ACC112 (cell line): ENCODE data around the gene MVK.

ENCODE experiments used
- H2AFZ ChIP-seq: fragments of 200-600 bp; sonication (generic); one replicate; pipeline ENCODE4 v1.6.0; 2017; ENCODE audit warnings: antibody characterized with exemption, low read length; ENCODE audit not compliant: unreplicated experiment
- H3K27ac ChIP-seq: fragments of 200-600 bp; sonication (generic); 2 replicates; pipeline ENCODE4 v1.5.1; 2014; ENCODE audit warnings: low read depth, mild to moderate bottlenecking, antibody characterized with exemption, low read length, moderate library complexity
- H3K27me3 ChIP-seq: fragments of 200-600 bp; sonication (generic); 2 replicates; pipeline ENCODE4 v1.6.1; 2014; ENCODE audit warnings: mild to moderate bottlenecking, antibody characterized with exemption, low read length, moderate library complexity, mixed read lengths; ENCODE audit not compliant: insufficient read depth
- H3K36me3 ChIP-seq: fragments of 200-600 bp; sonication (generic); 2 replicates; pipeline ENCODE4 v1.6.1; 2016; ENCODE audit warnings: mild to moderate bottlenecking, antibody characterized with exemption, low read length, moderate library complexity, mixed read lengths; ENCODE audit not compliant: insufficient read depth
- H3K4me1 ChIP-seq: fragments of 200-600 bp; sonication (generic); one replicate; pipeline ENCODE4 v1.6.1; 2016; ENCODE audit warnings: low read length, mixed read lengths; ENCODE audit not compliant: insufficient read depth, unreplicated experiment, control insufficient read depth
- H3K4me3 ChIP-seq: fragments of 200-600 bp; sonication (generic); 2 replicates; pipeline ENCODE4 v1.5.1; 2014; ENCODE audit warnings: mild to moderate bottlenecking, low read depth, low read length
- H3K79me2 ChIP-seq: fragments of 200-600 bp; sonication (generic); one replicate; pipeline ENCODE4 v1.6.0; 2016; ENCODE audit warnings: low read length; ENCODE audit not compliant: control insufficient read depth, unreplicated experiment, insufficient read depth

The MVK gene

DNA sequence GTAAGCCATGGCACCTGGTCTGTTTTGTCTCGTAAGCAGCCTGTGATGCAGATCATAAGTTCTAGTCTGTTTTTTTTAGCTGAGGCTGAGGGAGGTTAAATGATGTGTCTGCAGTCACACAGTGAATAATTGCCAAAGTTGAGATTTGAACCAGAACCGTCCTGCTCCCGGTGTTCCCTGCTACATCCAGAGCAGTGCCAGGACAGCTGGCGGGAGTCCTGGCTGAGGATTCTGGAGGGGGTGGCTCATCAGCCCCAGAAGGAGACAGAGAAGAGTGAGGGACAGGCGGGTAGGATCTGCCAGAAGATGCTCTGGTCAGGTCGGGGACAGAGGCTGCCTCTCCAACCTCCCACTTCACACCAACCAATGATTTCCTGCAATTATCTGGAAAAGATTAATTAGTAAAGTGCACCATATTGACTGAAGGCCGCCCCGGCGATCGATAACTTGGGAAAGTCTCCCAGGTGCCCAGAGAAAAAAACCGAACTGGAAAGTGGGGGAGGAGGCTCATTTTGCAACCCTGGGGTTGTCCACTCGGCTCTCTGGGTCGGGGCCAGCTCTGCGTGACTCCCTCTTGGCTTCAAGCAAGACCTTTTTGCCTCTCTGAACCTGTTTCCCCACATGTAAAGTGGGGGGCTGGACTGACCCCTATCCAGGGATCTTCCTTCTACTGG, 42.1 kb downstream of the MVK start:
- peaks cover 86% of the 10 kb centered on the region for H3K27me3 ChIP-seq

DNA sequence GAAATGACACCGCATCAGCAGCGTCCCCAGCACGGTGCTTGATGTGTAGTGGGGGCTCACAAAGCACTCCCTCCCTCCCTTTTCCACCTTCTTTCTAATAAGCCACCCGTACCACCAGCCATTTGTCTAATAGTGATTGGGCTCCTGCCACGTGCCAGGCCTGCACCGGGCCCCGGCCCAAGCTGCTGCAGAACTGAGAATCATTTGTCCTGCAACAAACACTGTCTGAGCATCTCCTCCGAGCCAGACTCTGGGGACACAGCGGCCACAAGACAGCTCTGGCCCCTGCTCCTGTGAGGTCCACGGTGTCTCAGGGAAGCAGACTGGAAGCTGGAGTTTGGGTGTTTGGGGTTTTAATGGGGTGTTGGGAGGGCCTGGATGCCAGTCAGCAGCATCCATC, 43.9 kb downstream of the MVK start:
- Histone ChIP-seq H3K27me3 (peaks cover 96% of the 10 kb centered on the region), H2AFZ (no peak overlapping the region), H3K27ac (no peak overlapping the region), H3K36me3 (no peaks in the 10 kb centered on the region), H3K79me2 (no peaks in the 10 kb centered on the region), H3K4me1 (no peaks in the 10 kb centered on the region), H3K4me3 (no peak overlapping the region)

More for the DNA sequence above, 42.1 kb downstream of the MVK start:
- H3K4me1 ChIP-seq, result no peaks in the 10 kb centered on the region
- no peaks in the 10 kb centered on the region for H3K79me2 ChIP-seq
- no peaks in the 10 kb centered on the region for H3K36me3 ChIP-seq
- H3K27ac ChIP-seq, result no peak overlapping the region
- H3K4me3 ChIP-seq, result no peak overlapping the region
- no peak overlapping the region for H2AFZ ChIP-seq

DNA sequence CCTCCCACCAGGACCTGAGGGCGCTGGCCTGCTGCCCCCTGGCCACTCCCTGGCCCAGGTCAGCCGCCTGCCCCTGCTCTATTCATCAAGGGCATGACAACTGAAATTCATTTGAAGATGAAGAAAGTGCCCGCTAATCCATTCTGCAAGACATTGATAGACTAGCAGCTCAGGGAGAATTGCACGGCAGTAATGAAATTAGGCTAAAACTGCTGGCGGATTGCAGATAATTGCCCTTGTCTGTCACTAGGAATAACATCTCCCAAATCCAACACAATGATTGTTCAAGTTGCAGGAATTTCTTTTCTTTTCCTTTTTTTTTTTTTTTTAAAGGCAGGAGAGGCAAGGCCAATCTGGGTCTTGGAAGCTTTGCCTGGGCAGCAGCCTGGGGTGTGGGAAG, 44.5 kb downstream of the MVK start:
- Histone ChIP-seq H3K27ac (no peak overlapping the region), H3K79me2 (no peaks in the 10 kb centered on the region), H3K27me3 (peaks cover 94% of the 10 kb centered on the region)

DNA sequence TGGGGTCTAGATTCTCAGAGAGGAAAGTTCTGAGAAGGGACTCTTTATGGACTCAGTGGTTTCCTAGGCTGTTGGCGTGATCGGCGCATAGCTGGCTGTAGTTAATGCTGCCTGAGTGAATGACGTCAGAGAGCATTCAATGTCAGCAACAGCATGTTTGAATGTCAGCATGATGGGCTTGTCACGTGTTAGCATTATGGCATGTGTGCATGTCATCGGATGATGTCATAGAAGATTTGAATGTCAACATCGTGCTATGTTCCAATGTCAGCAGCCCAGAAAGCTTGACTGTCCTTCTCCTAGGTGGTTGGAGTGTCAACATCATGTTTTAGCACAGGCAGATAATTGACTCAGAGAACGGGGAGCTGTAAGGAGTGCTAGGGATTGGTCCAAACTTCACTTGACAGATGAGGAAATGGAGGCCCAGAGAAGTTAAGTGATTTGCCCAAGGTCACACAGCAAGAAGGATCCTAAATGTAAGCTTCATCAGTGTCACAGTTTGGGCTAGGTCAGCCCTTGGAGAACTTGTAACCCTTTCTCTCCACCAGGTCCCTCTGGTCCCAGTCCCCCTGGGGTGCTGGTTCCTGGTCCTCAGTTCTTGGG, 45.5 kb downstream of the MVK start:
- Histone ChIP-seq H3K79me2 (no peaks in the 10 kb centered on the region), H3K36me3 (no peaks in the 10 kb centered on the region), H2AFZ (no peak overlapping the region), H3K27ac (no peak overlapping the region), H3K27me3 (peaks cover 83% of the 10 kb centered on the region), H3K4me1 (no peaks in the 10 kb centered on the region), H3K4me3 (no peak overlapping the region)

More for the DNA sequence above, 44.5 kb downstream of the MVK start:
- no peak overlapping the region for H3K4me3 ChIP-seq
- H3K4me1 ChIP-seq, result no peaks in the 10 kb centered on the region
- no peaks in the 10 kb centered on the region for H3K36me3 ChIP-seq
- no peak overlapping the region for H2AFZ ChIP-seq

DNA sequence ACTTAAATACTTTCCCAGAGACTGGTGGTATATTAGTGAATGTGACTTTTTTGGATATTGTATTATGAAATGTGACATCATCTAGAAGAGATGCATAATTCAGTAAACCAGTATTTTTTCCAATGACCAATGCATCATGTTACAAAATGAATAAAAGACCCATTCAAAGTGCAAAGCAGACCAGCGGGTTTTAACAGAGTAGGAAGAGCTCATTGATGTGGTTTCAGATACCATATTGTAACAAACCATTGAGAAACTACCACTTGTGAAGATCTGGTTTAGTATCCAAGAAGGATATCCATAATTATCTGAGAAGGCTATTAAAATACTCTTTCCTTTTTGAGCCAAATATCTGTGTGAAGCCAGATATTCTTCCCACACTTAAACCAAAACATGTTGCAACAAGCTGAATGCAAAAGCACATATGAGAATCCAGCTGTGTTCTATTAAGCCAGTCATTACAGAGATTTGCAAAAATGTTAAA, 47.7 kb downstream of the MVK start:
- no peaks in the 10 kb centered on the region for H3K4me1 ChIP-seq
- H3K27me3 ChIP-seq, result peaks cover 68% of the 10 kb centered on the region
- H3K36me3 ChIP-seq, result no peaks in the 10 kb centered on the region
- no peak overlapping the region for H3K27ac ChIP-seq
- H3K4me3 ChIP-seq, result no peak overlapping the region
- no peaks in the 10 kb centered on the region for H3K79me2 ChIP-seq
- no peak overlapping the region for H2AFZ ChIP-seq

DNA sequence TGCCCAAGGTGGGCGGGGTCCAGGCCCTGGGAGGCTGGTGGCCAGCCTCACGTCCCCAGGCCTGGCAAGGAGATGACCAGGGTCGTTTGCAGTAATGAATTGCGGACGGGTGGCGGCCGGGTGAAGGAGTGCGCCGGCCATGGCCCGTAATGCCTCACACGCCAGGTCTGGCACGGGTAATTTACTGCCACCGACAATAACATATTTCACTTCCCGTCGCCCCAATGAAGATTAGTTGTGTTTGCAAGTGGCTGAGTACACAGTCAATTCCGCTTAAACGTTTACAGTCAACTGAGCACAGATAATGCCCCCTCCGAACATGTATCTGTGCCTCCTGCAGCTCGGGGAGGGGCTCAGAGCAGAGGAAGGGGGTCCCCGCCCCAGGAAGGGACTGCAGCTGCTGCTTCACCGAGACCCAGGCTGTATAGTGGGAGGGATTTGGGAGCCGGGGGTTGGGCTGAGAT, 48.3 kb downstream of the MVK start:
- Histone ChIP-seq H3K4me1 (no peaks in the 10 kb centered on the region), H3K4me3 (no peak overlapping the region), H3K36me3 (no peaks in the 10 kb centered on the region), H2AFZ (no peak overlapping the region), H3K27ac (no peak overlapping the region), H3K27me3 (peaks cover 68% of the 10 kb centered on the region), H3K79me2 (no peaks in the 10 kb centered on the region)

DNA sequence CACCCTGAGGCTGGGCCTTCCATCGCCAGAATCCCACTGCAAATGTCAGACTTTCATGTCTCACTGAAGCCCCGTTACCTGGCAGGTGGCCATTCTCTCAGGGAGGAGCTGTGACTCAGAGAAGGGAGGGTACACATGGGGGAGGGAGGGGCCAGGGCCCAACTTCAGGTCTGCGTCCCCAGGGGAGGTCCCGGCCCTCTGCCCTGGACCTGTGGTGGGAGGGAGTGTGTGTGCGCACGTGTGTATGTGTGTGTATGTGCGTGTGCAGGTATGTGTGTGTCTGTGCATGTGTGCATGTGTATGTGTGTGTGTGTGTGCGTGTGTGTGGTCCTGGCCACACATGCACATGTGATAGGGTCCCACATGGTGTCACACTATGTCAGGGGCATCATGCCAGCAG, 50.9 kb downstream of the MVK start:
- Histone ChIP-seq H3K79me2 (no peaks in the 10 kb centered on the region), H3K27ac (no peak overlapping the region), H3K4me3 (no peak overlapping the region), H3K27me3 (peaks cover 58% of the 10 kb centered on the region), H2AFZ (no peak overlapping the region), H3K36me3 (no peaks in the 10 kb centered on the region), H3K4me1 (no peaks in the 10 kb centered on the region)

DNA sequence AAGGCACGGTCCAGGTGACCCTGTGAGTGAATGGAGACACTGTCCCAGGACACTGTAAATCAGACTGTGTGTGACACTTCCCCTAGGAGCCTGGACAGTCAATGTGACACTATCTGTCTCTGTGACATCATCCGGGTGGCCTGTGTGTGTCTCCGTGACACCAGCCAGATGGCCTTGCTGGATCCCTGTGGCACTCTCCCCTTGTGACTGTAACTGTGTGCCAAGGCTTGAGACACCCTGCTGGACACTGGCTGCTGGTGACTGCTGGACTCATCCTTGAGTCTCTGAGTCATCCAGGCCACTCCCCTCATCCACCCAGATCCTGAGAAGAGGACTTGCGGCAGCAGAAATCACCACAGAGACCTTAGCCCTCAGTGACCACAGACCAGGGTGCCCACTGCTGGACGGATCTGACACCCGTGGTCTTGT, 51.6 kb downstream of the MVK start:
- H3K4me3 ChIP-seq, result no peak overlapping the region
- no peaks in the 10 kb centered on the region for H3K4me1 ChIP-seq
- no peaks in the 10 kb centered on the region for H3K36me3 ChIP-seq
- no peak overlapping the region for H2AFZ ChIP-seq
- peaks cover 58% of the 10 kb centered on the region for H3K27me3 ChIP-seq
- H3K79me2 ChIP-seq, result no peaks in the 10 kb centered on the region
- H3K27ac ChIP-seq, result no peak overlapping the region

DNA sequence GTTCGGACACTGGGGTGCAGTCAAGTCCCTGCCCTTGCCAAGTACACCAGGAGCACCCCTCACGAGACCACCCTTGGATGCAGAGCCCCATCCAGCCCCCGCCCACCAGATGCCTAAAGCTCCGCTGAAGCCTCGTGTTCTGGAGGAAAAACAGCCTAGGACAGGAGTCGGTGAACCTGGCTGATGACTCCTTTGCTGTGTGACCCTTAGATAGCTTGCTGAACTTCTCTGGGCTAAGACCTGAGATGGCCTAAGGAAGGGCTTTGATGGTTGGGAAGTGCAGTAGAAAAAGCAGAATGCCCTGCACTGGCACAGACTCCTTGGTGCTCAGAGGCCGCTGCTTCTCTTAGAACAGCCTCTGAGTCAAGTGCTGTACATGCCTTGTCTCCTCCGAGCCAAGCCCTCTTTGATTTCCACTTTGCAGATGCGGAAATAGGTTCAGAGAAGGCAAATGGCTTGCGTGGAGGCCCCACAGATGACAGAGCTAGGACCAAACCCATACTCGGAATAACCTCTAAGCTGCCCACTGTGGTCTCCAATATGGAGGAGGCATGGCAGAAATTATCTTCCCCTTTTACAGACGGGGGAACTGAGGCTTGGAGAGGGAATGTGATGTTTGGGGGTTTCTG, 52.3 kb downstream of the MVK start:
- H3K4me3 ChIP-seq, result no peak overlapping the region
- H3K79me2 ChIP-seq, result no peaks in the 10 kb centered on the region
- H2AFZ ChIP-seq, result no peak overlapping the region
- H3K27ac ChIP-seq, result no peak overlapping the region
- no peaks in the 10 kb centered on the region for H3K4me1 ChIP-seq
- H3K27me3 ChIP-seq, result peaks cover 60% of the 10 kb centered on the region
- H3K36me3 ChIP-seq, result no peaks in the 10 kb centered on the region

DNA sequence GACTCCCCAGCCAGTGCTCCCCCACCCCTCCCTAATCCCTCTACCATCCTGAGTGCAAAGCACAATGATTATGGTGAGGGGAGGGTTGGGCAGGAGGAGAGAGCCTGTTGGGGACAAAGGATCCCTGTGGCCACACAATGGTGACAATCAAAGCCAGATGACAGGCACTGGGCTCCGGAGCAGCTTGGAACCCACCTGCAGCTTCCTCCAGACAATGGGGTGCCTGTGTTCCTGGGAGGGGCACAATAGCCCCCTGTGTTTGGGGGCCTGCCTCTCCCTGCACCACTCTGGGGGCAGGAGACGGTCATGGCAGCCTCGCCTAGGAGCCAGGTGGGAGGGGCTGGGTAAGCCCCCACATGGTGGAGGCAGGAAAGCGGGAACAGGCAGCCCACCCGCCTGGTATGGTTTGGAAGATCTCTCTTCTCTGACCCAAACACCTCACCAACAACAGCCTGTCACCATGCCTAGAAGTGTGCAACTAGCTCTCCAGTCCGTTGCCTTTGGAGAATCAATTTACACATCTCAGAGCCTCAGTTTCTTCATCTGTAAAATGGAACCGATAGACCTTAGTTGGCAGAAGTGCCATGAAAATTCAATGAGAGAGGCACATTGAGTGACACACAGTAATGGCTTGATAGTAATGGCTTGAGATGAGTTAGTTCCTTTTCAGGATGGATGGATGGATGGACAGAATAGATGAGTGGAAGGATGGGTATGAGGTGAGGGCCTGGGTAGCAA, 53.0 kb downstream of the MVK start:
- Histone ChIP-seq H3K27me3 (peaks cover 60% of the 10 kb centered on the region), H3K36me3 (no peaks in the 10 kb centered on the region), H3K27ac (no peak overlapping the region), H3K4me3 (no peak overlapping the region), H3K4me1 (no peaks in the 10 kb centered on the region), H2AFZ (no peak overlapping the region), H3K79me2 (no peaks in the 10 kb centered on the region)
